ENCODE data around the gene USP15. TPM values are rescaled to one million over a fixed set of nuclear protein-coding genes. Genes with fewer than 3 reads are reported as not detected.
A peak's percentile ranks its signal among the peaks of the same experiment; 100 is the strongest.
"Not testable (repeated sequence)": the region's sequence is repeated elsewhere in the genome, so short reads cannot be mapped to it uniquely, and the experiment has no call there.

Gene USP15
- total RNA-seq, 6 experiments from 2014 or later, result 32.4 to 60.5 (median 37.9) TPM

GRCh38 chr12:62331306-62331705 is 71.1 kb downstream of the USP15 start:
- no peak for ATAC-seq
- Histone ChIP-seq H3K4me3 (no peak overlapping the region), H3K9me3 (no peaks in the 10 kb centered on the region), H3K27me3 (no peaks in the 10 kb centered on the region), H3K36me3 (no peaks in the 10 kb centered on the region), H3K4me1 (no peaks in the 10 kb centered on the region), H3K27ac (no peak overlapping the region)
- TF ChIP-seq CTCF (IDR thresholded peaks at IDR 0.05) (no peak), POLR2A (IDR thresholded peaks at IDR 0.05) (no peak)
- WGBS (ENCODE audit: insufficient coverage, low coverage, low lambda C conversion rate, missing lambda C conversion rate), result 67% methylated on average over 1 of the region's 1 CpG
- intact Hi-C loops (cut with DNase I), result no loop called here
- no peak for DNase-seq

- intact Hi-C loops (cut with DNase I), result no loop called here
- DNase-seq (no peak), ATAC-seq (no peak)
- H3K4me1 ChIP-seq, result no peaks in the 10 kb centered on the region
- H3K27ac ChIP-seq, result no peak overlapping the region
- WGBS (ENCODE audit: insufficient coverage, low coverage, low lambda C conversion rate, missing lambda C conversion rate), result 82% methylated on average over 1 of the region's 1 CpG
- no peak for TF ChIP-seq CTCF (IDR thresholded peaks at IDR 0.05)
- no peak for TF ChIP-seq POLR2A (IDR thresholded peaks at IDR 0.05)
- no peaks in the 10 kb centered on the region for H3K9me3 ChIP-seq
- H3K27me3 ChIP-seq, result no peaks in the 10 kb centered on the region
- no peaks in the 10 kb centered on the region for H3K36me3 ChIP-seq
- H3K4me3 ChIP-seq, result no peak overlapping the region
These were observed 72.4 kb downstream of the USP15 start for GRCh38 chr12:62332598-62332997.

- no peak overlapping the region for H3K4me3 ChIP-seq
- no peaks in the 10 kb centered on the region for H3K9me3 ChIP-seq
- TF ChIP-seq CTCF (IDR thresholded peaks at IDR 0.05) (no peak), POLR2A (IDR thresholded peaks at IDR 0.05) (no peak)
- no peaks in the 10 kb centered on the region for H3K27me3 ChIP-seq
- H3K4me1 ChIP-seq, result no peaks in the 10 kb centered on the region
- WGBS (ENCODE audit: insufficient coverage, low coverage, low lambda C conversion rate, missing lambda C conversion rate), result 83% methylated on average over 3 of the region's 4 CpGs
- no peaks in the 10 kb centered on the region for H3K36me3 ChIP-seq
- intact Hi-C loops (cut with DNase I), result no loop called here
- ATAC-seq, result no peak
- H3K27ac ChIP-seq, result no peak overlapping the region
- DNase-seq, result no peak
These were observed 74.9 kb downstream of the USP15 start for GRCh38 chr12:62335057-62335456.

GRCh38 chr12:62335796-62336195 is 75.6 kb downstream of the USP15 start:
- 86% methylated on average over 3 of the region's 3 CpGs for WGBS (ENCODE audit: insufficient coverage, low coverage, low lambda C conversion rate, missing lambda C conversion rate)
- no peaks in the 10 kb centered on the region for H3K4me1 ChIP-seq
- DNase-seq (no peak), ATAC-seq (peak in 1 of 4 donors; percentile 23)
- no peak overlapping the region for H3K27ac ChIP-seq
- intact Hi-C loops (cut with DNase I), result no loop called here
- H3K27me3 ChIP-seq, result no peaks in the 10 kb centered on the region
- no peaks in the 10 kb centered on the region for H3K9me3 ChIP-seq
- TF ChIP-seq POLR2A (IDR thresholded peaks at IDR 0.05), result no peak
- TF ChIP-seq CTCF (IDR thresholded peaks at IDR 0.05), result no peak
- no peaks in the 10 kb centered on the region for H3K36me3 ChIP-seq
- H3K4me3 ChIP-seq, result no peak overlapping the region

- H3K4me3 ChIP-seq; DNase-seq; H3K36me3 ChIP-seq; H3K27ac ChIP-seq; intact Hi-C loops (cut with DNase I); H3K4me1 ChIP-seq; H3K27me3 ChIP-seq; H3K9me3 ChIP-seq; ATAC-seq: not testable (repeated sequence)
These were observed 77.4 kb downstream of the USP15 start for GRCh38 chr12:62337643-62338042.

- H3K27ac ChIP-seq; H3K4me3 ChIP-seq; H3K27me3 ChIP-seq; intact Hi-C loops (cut with DNase I); H3K9me3 ChIP-seq; H3K36me3 ChIP-seq; ATAC-seq; H3K4me1 ChIP-seq: not testable (repeated sequence)
- DNase-seq, result peak in 2 of 3 donors; percentile 47 to 51
- WGBS (ENCODE audit: insufficient coverage, low coverage, low lambda C conversion rate, missing lambda C conversion rate), result no CpG with 5 or more reads among the region's 10 CpGs
These were observed 82.6 kb downstream of the USP15 start for GRCh38 chr12:62342614-62343303.

- H3K4me3 ChIP-seq; intact Hi-C loops (cut with DNase I); H3K4me1 ChIP-seq; DNase-seq; ATAC-seq; H3K27ac ChIP-seq; H3K9me3 ChIP-seq; H3K36me3 ChIP-seq; H3K27me3 ChIP-seq: not testable (repeated sequence)
- WGBS (ENCODE audit: insufficient coverage, low coverage, low lambda C conversion rate, missing lambda C conversion rate), result 100% methylated on average over 3 of the region's 9 CpGs
These were observed 83.3 kb downstream of the USP15 start for GRCh38 chr12:62343304-62344120.
